Natural killer cell (primary cell): ENCODE measurements around the gene GPX8. TPM values are rescaled to one million over a fixed set of nuclear protein-coding genes. Genes with fewer than 3 reads are reported as not detected.

Experiments
- ATAC-seq, 3 donors: fragments of 150-1000 bp in 2 of 3; fragments of 200-7000 bp in 1 of 3; cut with Tn5 transposase; 1 replicate in 1 of 3; 2 replicates in 2 of 3; pipeline ENCODE4 v1.10.0; 2021; ENCODE audit warnings: mild to moderate bottlenecking in 2 of 3, moderate library complexity in 2 of 3
- DNase-seq, 2 donors: peaks; one replicate each; pipeline versions ENCODE4 v3.0.0 to v3.0.0-alpha.2; 2013 to 2021; ENCODE audit warnings: mixed read lengths in 1 of 2
- H3K27ac ChIP-seq: one replicate; pipeline ENCODE4 v1.5.1; 2013; ENCODE audit warnings: mild to moderate bottlenecking, low read length
- H3K27me3 ChIP-seq: one replicate; pipeline ENCODE4 v1.6.1; 2013; ENCODE audit warnings: low read length; ENCODE audit not compliant: control insufficient read depth, insufficient read depth
- H3K36me3 ChIP-seq: one replicate; pipeline ENCODE4 v1.6.1; 2013; ENCODE audit warnings: low read length; ENCODE audit not compliant: control insufficient read depth, insufficient read depth
- H3K4me1 ChIP-seq: one replicate; pipeline ENCODE4 v1.6.1; 2013; ENCODE audit warnings: low read length; ENCODE audit not compliant: control insufficient read depth, insufficient read depth
- H3K4me3 ChIP-seq: one replicate; pipeline ENCODE4 v1.5.1; 2013; ENCODE audit warnings: low read length
- H3K9me3 ChIP-seq: one replicate; pipeline ENCODE4 v1.6.1; 2013; ENCODE audit warnings: low read length; ENCODE audit not compliant: control insufficient read depth, insufficient read depth
- H3K27ac Mint-ChIP-seq, 2 donors: one replicate each; pipeline ENCODE4 v1.8.0; 2022; ENCODE audit warnings: mild to moderate bottlenecking in 2 of 2, mixed read lengths in 2 of 2, moderate library complexity in 1 of 2
- H3K27me3 Mint-ChIP-seq, 2 donors: one replicate each; pipeline ENCODE4 v1.8.0; 2022; ENCODE audit warnings: low read depth in 2 of 2, mixed read lengths in 2 of 2
- H3K36me3 Mint-ChIP-seq: one replicate; pipeline ENCODE4 v1.8.0; 2022; ENCODE audit warnings: mixed read lengths
- H3K4me1 Mint-ChIP-seq, 2 donors: one replicate each; pipeline ENCODE4 v1.8.0; 2022; ENCODE audit warnings: mixed read lengths in 2 of 2
- H3K4me3 Mint-ChIP-seq: one replicate; pipeline ENCODE4 v1.8.0; 2022; ENCODE audit warnings: mild to moderate bottlenecking, moderate library complexity, mixed read lengths
- H3K9me3 Mint-ChIP-seq, 2 donors: one replicate each; pipeline ENCODE4 v1.8.0; 2022; ENCODE audit warnings: mixed read lengths in 2 of 2
- CTCF ChIP-seq: fragments of 200-600 bp; IDR thresholded peaks from one replicate; pipeline ENCODE4 v1.8.0; 2022; ENCODE audit warnings: antibody characterized with exemption
- WGBS: methylation state at CpG from one replicate; pipeline ENCODE4 v1.1.7; 2013; ENCODE audit warnings: missing lambda C conversion rate; ENCODE audit not compliant: insufficient coverage; 5-methylcytosine and 5-hydroxymethylcytosine counted together
- intact Hi-C: fragments of 100-400 bp; cut with micrococcal nuclease; formaldehyde crosslinking; loops from one replicate; pipeline ENCODE4 v1.14.2; 2022
- total RNA-seq, 4 donors: library from RNA; stranded (reverse); fragments of 120-200 nt in 1 of 4; gene quantifications; one replicate each; pipeline versions ENCODE4 v1.2.3 to v1.2.4, GENCODE V29; 2013 to 2022

GPX8 gene
- total RNA-seq, 3 donors from 2014 or later (not counting 1 experiment from before 2014, with no cell fraction given), result not detected

GRCh38 chr5:55140908-55141665 lies 18.9 kb upstream of the GPX8 start:
- H3K4me3 Mint-ChIP-seq, result no peak overlapping the region
- no peak for DNase-seq
- intact Hi-C loops, result no loop called here
- peaks cover 0 to 4% of the 10 kb centered on the region in 2 donors for H3K27me3 Mint-ChIP-seq
- Histone ChIP-seq H3K27me3 (no peaks in the 10 kb centered on the region), H3K4me3 (no peak overlapping the region), H3K27ac (no peak overlapping the region), H3K4me1 (peaks cover 1% of the 10 kb centered on the region), H3K36me3 (no peaks in the 10 kb centered on the region), H3K9me3 (no peaks in the 10 kb centered on the region)
- ATAC-seq, result no peak
- H3K4me1 Mint-ChIP-seq, result peaks cover 15 to 16% of the 10 kb centered on the region in 2 donors
- TF ChIP-seq CTCF, result no peak
- no peaks in the 10 kb centered on the region for H3K36me3 Mint-ChIP-seq
- no peak overlapping the region for H3K27ac Mint-ChIP-seq
- WGBS, result 95% methylated on average over 8 of the region's 9 CpGs
- no peaks in the 10 kb centered on the region for H3K9me3 Mint-ChIP-seq

GRCh38 chr5:55141945-55142690 lies 17.9 kb upstream of the GPX8 start:
- ATAC-seq, result peak in 1 of 3 donors; percentile 33
- peak in 1 of 2 donors; percentile 33 for DNase-seq
- intact Hi-C loops, result no loop called here
- Mint-ChIP-seq H3K4me1 (peaks cover 21 to 22% of the 10 kb centered on the region in 2 donors), H3K36me3 (no peaks in the 10 kb centered on the region), H3K9me3 (no peaks in the 10 kb centered on the region), H3K27ac (no peak overlapping the region), H3K4me3 (no peak overlapping the region), H3K27me3 (peaks cover 0 to 4% of the 10 kb centered on the region in 2 donors)
- Histone ChIP-seq H3K27ac (no peak overlapping the region), H3K27me3 (no peaks in the 10 kb centered on the region), H3K36me3 (no peaks in the 10 kb centered on the region), H3K9me3 (no peaks in the 10 kb centered on the region), H3K4me1 (peaks cover 7% of the 10 kb centered on the region), H3K4me3 (no peak overlapping the region)
- WGBS, result 71% methylated on average over 9 of the region's 9 CpGs
- TF ChIP-seq CTCF, result no peak

- Mint-ChIP-seq H3K9me3 (no peaks in the 10 kb centered on the region), H3K4me3 (no peak overlapping the region), H3K27ac (no peak overlapping the region), H3K36me3 (no peaks in the 10 kb centered on the region), H3K27me3 (peaks cover 0 to 4% of the 10 kb centered on the region in 2 donors), H3K4me1 (peaks cover 21 to 22% of the 10 kb centered on the region in 2 donors)
- Histone ChIP-seq H3K27ac (no peak overlapping the region), H3K4me3 (no peak overlapping the region), H3K4me1 (peaks cover 7% of the 10 kb centered on the region), H3K36me3 (no peaks in the 10 kb centered on the region), H3K27me3 (no peaks in the 10 kb centered on the region), H3K9me3 (no peaks in the 10 kb centered on the region)
- DNase-seq, result no peak
- no peak for TF ChIP-seq CTCF
- ATAC-seq, result no peak
- WGBS, result 73% methylated on average over 4 of the region's 4 CpGs
- intact Hi-C loops, result no loop called here
These were observed 16.3 kb upstream of the GPX8 start for GRCh38 chr5:55143624-55144023.
